OCI-M2 (cell line): Measurements from ENCODE around the gene MRGPRG.

ENCODE experiments used
- DNase-seq: peaks from one replicate; lab custom pipeline; 2025; ENCODE audit not compliant: unreplicated experiment; lab: John Stamatoyannopoulos, UW

Gene MRGPRG

DNA sequence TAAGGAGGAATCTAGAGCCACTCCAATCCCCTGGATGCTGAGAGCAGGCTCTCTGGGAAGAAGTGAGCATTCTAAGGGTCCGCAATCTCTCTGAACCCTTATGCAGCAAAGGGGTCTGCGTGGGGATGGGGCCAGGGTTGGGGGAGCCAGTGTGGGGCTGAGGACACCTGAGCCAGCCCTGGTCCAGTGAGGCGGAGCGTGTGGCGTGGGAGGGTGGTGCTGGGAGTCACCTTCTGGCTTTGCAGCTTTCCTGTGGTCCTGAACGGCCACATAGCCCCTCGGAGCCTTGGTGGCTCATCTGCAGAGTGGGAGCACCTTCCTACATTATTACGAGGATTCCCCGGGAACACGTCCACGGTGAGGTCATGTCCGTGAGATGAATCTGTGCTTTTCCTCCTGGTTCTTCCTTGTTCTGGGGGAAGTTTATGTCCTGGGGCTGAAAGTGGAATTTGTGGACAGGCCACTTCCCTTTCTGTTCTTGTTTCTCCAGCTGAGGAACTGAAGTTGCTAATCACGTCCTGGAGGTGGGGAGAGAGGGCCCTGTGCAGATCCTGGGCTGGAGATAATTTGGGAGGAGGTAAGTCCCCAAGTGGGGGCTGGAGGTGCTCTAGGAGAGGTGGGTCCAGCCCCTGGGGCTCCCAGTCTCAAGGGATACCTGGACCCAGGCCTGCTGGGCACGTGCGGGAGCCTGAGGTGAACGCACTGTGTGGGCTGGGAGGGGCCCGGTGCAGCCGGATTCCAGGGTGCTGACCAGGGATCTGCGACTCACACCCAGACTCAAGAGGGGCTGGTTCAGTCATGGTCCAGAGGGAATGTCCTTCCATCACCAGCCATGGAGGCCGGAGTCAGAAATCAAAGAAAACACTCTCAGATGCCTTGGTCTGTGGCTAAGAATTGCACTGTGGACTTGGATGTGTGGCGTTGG, 7.5 kb upstream of the MRGPRG start:
- DNase-seq: no peak

DNA sequence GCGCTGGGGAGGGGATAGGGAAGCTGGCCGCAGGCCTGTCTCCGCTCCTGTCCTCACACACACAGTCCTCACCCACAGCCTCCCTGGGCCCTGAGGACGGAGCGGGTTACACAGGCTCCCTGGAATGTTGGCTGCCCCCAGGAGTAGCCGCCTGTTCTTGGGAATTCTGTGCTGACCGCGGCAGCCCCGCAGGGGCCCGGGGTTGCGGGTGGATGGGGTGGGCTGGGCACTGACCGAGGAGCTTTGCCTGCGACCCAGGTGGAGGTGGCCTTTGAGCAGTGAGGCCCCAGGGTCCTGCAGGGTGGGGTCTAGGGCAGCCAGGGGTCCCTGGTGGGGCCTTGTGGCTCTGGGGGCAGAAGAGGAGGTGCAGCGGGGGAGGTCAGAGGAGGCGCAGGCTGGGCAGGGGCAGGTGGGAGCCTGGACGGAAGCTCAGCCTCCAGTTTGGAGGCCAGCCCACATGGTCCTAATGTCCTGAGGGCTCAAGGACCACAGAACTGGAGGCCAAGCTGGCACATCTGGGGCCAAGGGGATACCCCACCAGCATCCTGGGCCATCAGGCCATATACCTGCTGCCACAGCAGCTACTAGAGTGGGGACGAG, 6.6 kb upstream of the MRGPRG start:
- DNase-seq: no peak

DNA sequence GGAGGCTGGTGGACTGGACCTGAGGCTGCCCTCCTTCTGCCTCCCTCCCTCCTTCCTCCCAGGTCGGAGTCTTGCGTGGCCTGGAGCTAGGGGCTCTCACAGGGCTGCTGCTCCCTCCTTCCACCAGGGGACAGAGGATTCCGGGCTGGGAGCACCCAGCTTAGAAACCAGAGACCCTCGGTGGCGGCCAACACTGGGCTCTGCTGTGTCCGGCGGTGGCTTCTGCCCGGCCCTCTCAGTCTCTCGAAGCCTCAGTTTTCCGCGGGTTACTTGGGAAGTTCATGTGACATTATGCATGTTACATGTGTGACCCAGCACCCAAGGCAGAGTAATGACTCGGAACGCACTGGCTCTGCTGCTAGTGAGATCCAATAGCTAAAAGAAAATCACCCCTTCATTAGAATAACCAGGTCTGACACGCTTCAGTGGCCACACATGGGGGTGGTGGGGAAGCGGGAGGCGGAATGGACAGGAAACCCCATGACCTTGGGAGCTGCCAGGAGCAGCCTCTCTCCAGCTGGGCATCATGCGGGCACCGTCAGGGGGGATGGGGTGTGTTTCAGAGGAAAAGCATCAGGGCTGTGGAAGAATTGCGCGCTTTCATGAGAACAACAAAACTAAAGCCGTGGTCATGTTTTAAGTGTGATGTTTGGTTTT, 5.9 kb upstream of the MRGPRG start:
- no peak for DNase-seq

DNA sequence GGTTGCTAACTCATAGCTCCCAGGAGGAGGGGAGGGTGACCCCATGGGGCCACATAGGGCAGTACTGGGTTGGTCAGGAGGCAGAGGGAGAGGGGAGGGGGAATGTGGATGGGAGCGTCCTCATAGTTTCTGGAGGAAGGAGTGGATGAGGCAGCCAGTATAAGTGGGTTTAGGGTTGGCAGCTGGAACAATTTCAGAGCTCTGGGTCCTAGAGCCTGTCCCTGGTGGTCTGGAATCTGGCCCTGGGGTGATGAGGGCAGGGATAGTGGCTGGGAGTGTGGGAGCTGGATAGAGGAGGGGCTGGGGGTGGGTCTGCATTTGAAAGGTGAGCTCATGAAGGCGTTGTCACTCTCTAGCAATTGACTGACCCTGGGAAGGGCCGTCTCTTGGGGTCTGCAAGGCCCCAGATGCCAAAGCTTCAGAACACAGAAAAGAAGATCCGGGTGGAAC, 5.3 kb upstream of the MRGPRG start:
- DNase-seq: no peak

DNA sequence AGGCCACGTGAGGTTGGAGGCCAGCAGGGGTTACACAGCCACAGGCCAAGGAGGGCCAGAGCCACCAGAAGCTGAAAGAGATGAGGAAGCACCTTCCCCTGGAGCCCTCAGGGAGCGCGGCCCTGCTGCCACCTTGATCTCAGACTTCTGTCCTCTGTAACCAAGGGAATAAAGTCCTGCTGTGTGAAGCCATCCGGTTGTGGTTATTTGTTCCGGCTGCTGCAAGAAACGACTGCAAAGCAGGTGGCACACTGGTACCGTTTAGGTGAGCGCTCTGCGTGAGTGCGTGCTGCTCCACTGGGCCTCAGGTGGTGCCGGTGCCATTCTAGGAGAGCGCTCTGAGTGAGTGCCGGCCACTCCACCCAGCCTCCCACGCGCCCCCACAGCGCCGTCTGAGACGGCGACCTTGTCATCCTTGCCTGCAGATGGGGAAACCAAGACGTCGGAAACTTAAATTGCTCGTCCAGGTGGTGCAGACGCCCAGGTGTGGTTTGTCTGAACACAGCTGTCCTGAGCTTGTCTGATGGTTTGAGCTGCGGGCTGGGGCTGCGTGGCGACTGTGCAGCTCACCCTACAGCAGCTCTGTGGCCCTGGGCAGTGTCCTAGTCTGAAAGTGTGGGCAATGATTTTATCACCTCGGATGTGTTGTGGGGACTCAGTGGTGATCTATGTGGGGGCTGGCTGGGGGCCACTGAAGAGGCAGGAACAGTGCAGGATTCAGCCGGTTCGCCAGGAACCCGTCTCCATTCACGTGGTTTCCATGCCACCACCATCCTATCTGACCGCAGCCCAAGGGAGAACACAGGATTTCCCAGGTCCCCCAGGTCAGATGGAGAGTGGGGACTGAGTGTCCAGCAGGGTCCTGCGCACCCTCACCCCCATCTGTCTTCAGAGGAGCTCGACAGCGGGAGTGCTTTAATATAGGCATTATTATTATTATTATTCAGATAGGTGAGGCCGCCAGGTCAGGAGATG, 4.6 kb upstream of the MRGPRG start:
- no peak for DNase-seq

DNA sequence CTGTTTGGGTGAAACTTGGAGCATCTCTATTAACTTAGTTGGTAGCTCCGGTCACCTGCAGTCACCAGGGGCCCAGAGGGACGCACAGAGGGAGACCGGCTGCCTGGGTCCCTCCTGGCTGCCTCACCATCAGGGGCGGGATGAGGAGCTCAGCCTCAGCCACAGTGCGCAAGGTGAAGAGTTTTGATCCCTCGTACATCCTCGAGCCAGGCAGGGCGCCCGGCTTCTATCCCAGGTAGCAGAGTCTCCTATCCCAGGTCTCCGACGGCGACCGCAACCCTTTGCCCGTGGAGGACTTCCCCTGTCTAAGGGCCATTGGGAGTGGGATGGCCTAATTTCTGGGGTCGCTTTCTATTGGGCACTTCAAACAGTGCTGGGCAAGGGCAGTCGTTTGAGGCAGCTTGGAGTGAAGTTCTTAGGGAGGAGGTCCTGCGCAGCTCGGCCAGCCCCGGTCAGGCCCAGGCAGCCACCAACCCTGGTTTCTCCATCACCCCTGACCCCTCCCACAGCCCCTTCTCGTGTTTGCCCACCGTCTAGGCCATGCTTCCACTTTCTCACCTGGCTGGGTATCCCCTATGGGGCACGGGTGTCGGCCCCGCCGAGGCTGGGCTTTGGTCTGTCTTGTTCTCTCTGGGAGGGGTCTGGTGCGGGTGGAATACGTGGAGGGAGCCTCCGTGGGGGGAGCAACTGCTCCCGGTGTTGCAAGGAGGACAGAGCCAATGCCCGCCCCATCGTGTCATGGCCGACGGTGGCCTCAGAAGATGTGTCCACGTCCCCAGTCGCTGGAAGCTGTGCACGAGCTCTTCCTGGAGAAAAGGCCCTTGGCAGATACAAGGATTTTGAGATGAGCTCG, 3.6 kb upstream of the MRGPRG start:
- no peak for DNase-seq

DNA sequence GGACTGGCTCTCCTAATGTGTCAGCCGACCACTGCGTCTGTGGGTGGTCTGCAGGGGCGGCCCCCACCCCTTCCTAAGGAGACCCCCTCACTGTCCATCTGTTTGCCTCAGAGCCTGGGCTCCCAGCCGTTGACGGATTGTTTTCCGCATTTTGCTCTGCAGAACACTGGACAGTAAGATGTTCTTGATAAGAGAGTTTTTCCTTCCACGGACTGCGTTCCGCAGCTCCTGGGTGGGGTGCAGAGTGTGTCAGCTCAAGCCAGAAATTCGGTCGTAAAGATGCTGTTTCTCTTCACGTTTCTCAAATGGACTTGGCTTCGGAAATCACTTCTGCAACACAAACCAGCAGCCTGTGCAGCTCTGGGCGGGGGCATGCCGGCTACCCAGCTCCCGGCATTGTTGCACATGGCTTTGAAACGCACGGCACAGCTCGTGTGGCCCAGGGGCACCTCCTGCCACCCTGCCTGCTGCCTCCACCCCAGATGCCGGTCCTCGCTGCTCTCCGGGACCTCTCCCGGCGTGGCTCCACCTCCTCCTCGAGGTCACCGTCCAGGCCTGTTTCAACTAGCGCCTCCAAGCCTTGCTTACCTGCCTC, 2.9 kb upstream of the MRGPRG start:
- no peak for DNase-seq

DNA sequence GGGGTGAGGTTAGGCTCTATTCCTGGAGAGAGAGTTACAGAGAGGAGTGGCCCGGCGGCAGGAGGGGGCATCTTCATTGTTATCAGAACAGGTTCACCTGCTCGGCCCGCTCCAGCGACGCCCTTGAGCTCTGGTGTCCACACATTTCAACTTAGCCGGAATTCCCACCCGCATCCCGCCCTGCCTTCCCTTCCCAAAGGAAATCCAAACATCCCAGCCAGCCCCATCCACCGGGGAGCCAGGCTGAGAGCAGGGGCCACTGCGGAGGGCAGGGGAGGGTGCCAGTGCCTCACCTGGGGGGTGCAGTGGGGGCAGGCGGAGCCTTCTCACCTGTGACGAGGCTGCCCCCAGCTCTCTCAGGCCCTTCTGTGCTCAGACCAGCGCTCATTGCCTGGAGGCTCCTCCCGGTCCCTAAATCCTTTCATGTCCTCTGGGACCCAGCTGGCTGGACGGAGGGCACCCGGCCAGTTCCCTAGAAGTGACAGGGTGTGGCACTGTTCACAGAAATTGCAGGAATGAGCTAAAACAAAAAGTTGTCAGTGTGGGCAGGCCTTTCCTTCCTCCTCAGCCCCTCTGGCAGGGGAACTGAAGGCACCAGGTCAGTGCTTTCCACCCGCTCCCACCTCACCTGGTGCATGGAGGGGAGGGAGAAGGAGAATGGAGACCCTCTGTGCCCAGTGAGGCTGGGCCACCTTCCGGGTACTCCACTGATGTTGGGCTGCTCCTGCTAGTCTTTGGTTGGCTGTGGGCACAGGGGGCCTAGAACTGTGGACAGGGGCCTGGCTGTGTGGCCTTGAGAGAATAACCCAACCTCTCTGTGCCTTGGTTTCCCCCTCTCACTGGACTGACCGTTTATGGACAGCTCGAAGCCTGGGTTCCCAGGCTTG, 2.2 kb upstream of the MRGPRG start:
- no peak for DNase-seq

DNA sequence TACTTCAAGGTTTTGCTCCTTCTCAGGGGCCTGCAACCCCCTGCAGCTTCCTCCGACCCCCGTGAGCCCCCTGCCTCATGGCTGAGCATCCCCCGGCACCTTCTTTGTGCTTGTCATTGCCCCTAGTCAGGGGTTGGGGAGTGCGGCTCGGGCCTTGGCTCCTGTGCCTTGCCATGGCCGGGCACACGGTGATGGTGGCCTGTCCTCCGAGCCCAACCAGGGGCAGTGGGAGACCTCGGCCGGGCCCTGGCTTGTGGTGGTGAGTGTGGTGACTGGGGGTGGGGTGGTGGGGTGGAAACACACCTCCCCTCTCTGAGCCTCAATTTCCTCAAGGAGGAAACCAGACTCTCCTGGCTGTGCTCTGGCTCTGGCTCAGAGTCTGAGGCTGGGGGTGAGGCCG, 1.5 kb upstream of the MRGPRG start:
- DNase-seq: no peak

DNA sequence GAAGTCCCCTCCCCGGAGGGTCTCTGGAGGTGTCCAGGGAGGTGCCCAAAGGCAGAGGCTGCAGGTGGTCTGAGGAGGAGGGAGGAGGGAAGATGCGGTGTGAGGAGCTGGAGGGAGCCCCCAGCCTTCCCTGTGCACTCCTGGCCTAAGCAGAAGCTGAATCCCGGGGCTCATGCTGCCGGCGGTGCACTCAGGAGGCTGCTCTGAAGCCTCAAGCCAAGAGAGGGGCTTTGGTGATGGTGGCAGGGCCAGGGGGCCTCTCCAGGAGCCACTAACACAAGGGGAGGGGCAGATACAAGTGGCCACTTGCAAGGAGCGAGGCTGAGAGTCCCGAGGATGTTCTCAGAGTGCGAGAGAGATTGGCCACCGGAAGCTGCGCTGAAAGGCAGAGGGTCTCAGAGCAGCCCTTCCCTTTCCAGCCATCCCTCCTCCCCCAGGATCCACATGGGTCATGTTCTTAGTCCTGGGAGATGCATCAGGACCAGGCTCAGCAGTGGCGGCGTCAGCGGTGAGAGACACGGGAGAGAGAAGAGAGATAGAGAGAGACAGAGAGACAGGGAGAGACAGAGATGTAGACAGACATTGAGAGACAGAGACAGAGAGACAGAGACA, 774 bp upstream of the MRGPRG start:
- DNase-seq: no peak

DNA sequence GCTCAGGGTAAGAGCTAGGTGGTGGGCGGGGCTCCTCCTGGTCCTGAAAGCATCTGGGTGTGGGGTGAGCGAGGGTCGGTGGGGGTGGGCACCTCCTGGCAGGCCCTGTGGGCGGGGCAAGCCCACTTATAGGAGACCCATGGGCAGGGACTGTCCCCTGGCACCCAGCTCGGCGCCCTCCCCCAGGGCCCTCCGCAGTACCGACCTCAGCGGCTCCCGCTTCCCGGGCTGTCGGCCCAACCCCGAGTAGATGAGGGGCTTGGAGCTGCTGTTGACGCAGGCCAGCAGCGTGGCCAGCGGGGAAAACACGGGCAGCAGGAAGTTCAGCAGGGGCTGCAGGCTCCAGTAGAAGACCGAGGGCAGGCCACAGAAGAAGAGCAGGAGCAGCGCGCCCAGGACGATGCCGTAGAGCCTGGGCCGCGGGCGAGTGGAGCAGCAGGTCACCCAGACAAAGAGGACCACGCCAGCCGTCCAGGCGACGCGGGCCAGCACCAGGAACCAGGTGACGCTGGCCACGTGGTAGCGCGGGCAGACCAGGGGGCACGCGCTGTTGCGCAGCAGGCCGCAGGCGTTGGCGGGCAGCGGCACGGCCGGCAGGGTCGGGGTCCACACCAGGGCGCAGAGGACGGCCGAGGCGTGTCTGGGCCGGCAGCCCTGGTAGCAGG, 663 bp downstream of the MRGPRG start:
- DNase-seq: no peak

DNA sequence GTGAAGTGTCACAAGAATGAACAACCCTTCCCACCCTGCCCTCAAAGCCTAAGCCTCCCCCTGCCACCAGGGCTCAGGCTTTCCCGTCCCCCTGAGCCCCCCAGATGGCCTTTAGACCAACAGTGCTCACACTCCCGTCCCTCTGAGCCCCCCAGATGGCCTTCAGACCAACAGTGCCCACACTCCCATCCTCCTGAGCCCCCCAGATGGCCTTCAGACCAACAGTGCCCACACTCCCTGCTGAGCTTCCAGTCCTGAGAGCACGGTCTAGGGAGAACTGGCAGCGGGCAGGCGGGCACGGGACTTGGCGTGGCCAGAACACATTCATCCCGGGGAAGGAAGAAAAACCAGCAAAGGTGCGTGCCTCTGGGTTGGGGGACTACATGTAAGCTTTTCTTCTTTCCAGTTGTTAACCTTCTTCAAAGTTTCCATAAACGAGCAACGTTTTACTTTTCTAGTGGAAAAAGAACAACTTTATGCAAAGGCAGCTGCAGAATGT, 2.5 kb downstream of the MRGPRG start:
- no peak for DNase-seq

DNA sequence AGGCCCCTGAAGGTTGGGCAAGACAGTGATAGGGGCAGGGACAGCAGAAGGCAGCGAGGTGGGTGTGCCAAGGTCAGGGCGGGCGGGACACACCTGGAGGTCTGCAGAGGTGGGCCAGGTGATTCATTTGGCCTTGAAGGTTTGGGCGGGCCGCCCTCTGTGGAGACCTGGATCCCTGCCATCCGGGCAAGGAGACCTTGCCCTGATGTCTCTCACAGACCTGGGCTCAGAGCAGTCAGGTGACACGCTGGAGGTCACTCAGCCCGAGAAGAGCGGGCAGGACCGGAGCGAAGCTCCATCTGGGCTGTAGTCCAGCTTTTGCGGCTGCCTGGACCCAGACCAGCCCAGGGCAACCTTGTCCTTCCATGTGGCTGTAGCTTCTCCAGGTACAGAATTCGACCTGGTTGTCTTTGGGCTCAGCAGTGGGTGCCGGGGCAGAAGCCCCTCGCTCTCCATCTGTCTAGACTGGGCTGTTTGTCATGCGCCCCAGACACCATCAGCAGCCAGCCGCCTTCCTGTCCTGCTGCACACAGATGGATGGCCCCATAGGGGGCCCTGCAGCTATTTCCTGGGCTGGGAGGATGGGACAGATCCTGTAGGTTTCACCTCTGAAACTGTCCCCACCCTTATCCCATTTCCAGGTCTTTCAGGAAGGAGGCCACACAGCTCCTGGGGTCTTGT, 3.1 kb downstream of the MRGPRG start:
- DNase-seq: no peak

DNA sequence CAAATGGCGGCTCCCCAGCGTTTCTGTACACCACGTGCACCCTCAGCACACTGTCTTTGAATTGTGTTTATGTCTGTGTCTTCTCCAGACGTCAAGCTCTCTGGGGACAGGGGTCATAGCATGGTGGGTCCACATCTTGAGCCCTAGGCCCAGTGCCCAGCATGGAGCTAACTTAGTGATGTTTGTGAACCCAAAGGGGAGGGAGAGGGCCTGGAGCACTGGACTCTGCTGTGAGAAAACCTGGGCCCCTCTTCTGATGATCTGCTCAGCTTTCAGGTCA, 4.3 kb downstream of the MRGPRG start:
- DNase-seq: no peak

DNA sequence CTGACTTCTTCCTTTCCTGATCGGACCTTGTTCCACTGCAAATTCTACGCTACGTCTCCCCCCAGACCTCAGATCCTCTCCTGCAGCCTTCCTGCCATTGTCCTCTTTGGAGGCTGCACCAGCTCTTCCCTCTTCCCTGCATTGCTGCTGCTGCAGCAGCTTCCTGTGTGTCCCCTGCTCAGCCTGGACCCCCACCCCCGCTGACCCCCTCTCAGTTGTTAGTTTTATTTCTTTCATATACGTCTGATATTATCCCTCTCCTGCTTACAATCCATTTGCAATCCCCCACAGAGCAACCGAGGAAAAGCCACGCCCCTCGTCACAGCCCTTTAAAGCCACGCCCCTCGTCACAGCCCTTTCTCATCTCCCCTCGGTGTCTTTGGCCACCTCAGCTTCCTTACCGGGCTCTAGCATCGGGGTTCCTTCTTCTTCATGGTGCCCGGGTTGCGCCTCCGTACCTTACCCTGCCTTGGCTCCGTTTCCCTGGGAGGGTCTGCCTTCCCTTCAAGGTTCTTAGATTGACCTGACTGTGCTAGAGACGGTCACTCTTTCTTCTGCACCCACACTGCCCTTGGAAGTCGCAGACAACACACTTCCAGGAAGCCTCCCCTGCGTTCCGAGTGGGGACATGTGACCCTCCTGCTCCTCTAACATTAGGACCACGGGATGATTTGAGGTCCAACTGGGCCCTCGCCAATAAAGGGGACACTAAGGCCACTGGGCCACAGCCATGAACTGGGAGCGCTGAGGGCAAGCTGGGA, 4.8 kb downstream of the MRGPRG start:
- DNase-seq: no peak

DNA sequence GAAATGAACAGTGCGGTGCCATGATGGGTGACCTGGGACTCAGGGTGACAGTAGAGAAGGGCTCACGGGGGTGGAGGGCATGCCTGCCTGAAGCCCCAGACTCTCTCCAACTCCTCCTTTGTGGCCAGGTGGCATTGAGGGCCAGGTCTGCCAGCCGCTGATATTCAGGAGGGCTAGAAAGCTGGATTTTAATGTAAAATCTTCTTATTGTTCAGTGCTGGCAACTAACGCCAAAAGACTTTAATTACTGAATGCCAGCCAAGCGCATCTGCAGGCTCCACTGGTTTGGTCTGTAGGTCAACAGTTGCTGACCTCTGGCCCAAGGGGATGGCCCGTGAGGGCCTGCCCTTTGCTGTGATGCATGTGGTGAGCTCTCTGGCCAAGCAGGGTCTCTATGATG, 10.3 kb downstream of the MRGPRG start:
- DNase-seq: no peak
